ENCODE data around the gene RUNX1.

The RUNX1 gene

DNA sequence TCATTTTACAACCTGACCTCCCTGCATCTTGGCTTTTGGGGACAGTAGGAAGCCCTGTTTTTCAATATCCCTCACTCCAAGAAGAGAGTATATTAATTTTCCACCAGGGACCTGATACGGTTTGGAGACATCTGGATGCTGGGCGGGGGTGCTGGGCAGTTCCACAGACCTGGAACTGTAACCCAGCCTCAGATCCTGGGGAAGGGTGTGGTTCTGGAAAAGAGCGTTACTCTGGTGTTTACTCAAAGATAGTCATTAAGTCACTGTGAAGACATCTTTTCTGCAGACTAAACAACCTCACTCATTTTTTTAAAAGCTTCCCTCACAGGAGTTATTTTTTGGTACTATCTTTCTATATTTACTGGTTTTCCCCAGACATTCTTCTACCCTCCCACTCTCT lies 190.5 kb downstream of the RUNX1 start:
- H3K4me1 Mint-ChIP-seq = peaks cover 22% of the 10 kb centered on the region
- DNase-seq (ENCODE audit: low spot score in 2 of 2) (no peak), ATAC-seq (ENCODE audit: low read depth) (no peak)
- no peaks in the 10 kb centered on the region for H3K27me3 Mint-ChIP-seq
- H3K27ac Mint-ChIP-seq = no peak overlapping the region
- H3K9me3 Mint-ChIP-seq = no peaks in the 10 kb centered on the region
- no peak overlapping the region for H3K4me3 Mint-ChIP-seq
- peaks cover 34% of the 10 kb centered on the region for H3K36me3 Mint-ChIP-seq

DNA sequence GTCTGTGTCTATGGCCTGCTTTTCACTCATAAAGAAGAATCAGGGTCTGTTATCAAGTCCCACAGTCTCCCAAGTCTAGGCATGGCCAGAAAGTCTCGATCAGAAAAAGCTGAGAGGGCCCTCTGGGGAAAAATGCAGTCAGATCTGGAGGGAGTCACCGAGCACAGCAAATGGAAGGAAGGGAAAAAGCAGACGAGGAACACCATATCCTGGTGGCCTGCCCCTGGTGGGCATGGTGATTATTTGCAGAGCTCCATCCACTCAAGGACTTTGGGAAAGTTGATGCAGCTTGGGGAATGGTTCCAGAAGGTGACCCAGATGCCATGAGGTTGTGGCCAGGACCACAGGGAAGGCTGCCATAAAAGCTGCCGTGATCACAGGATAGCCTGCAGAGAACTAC lies 191.2 kb downstream of the RUNX1 start:
- Mint-ChIP-seq H3K27me3 (no peaks in the 10 kb centered on the region), H3K4me3 (peak overlapping the region; percentile 34), H3K4me1 (peaks cover 22% of the 10 kb centered on the region), H3K36me3 (peaks cover 34% of the 10 kb centered on the region), H3K27ac (peak overlapping the region; percentile 70), H3K9me3 (no peaks in the 10 kb centered on the region)
- ATAC-seq (ENCODE audit: low read depth) (no peak), DNase-seq (ENCODE audit: low spot score in 2 of 2) (no peak)

DNA sequence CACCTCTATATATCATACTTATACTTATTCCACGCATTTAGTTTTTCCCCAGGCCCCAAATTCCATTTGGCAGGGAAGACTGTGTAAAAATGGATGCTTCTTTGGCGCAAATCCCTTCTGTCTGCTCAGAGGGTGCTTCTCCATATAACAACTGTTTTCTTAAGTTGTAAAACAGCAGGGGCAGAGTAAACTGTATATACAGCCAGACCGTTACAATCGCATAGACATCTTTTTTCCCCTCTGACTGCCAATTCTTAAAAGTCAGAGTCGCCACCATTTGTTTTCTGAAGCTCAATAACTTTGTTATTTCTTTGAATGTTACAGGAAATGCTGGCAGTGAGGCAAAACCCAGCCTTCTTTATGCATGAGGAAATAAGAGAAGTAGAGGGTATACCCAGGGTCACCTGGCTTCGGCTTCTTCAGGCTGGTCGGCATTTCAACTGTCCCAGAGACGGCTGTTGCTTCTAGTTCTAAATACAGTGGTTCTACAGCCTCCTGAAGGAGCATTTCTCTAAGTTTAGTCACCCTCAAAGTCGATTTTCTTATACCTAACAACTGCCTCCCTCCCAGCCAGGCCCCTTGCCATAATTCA lies 191.9 kb downstream of the RUNX1 start:
- H3K27me3 Mint-ChIP-seq = no peaks in the 10 kb centered on the region
- peaks cover 22% of the 10 kb centered on the region for H3K4me1 Mint-ChIP-seq
- H3K4me3 Mint-ChIP-seq = peak overlapping the region; percentile 34
- H3K9me3 Mint-ChIP-seq = no peaks in the 10 kb centered on the region
- H3K27ac Mint-ChIP-seq = peak overlapping the region; percentile 70
- peaks cover 37% of the 10 kb centered on the region for H3K36me3 Mint-ChIP-seq
- DNase-seq (ENCODE audit: low spot score in 2 of 2) = peak in 1 of 2 donors; percentile 20
- peak; percentile 98 for ATAC-seq (ENCODE audit: low read depth)

DNA sequence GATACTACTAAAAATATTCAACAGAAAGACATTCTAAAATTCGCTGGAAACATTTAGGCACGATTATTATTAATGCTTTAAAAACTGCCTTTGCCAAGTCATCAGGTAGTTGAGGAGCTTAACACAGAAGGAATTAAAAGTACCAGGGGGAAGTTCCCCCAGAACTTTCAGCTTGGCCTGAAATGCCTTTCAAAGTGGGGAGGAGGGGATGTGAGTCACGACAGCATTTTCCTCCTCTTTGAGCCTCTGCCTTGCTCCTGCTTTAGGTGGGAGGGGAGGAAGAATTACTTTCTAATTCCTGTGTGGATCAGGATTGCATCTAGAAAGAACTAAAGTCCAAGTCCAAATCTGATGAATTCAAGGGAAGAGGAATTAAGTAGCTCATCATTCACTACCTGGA lies 196.7 kb downstream of the RUNX1 start:
- no peak for DNase-seq (ENCODE audit: low spot score in 2 of 2)
- no peak for ATAC-seq (ENCODE audit: low read depth)
- Mint-ChIP-seq H3K4me1 (peaks cover 8% of the 10 kb centered on the region), H3K9me3 (no peaks in the 10 kb centered on the region), H3K36me3 (peaks cover 26% of the 10 kb centered on the region), H3K4me3 (no peak overlapping the region), H3K27me3 (no peaks in the 10 kb centered on the region), H3K27ac (no peak overlapping the region)

DNA sequence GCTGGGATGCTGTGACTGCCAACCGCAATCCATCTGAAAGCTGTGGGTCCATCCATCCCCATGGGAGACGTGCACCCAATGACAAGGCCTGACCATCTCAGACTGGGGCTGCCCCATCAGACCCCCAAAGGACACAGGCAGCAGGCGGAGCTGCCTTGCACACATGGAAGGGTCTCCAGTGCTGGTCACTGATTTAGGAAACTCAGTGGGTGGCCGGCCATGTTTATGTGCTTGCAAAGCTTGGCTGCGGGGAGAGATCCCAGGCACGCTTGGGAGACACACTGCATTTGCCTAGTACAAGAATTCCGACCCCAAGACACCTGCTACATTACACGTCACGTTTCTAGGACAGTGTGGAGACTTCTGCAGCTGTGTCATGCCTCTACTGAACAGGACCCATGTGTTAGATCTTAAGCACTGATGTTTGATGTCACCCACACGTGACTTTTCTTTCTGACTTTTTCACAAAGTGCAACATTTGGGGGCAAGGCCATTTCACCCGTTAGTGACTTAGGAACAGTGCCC lies 198.9 kb downstream of the RUNX1 start:
- H3K4me3 Mint-ChIP-seq = no peak overlapping the region
- peaks cover 24% of the 10 kb centered on the region for H3K36me3 Mint-ChIP-seq
- peaks cover 10% of the 10 kb centered on the region for H3K4me1 Mint-ChIP-seq
- DNase-seq (ENCODE audit: low spot score in 2 of 2) (no peak), ATAC-seq (ENCODE audit: low read depth) (no peak)
- H3K9me3 Mint-ChIP-seq = no peaks in the 10 kb centered on the region
- H3K27me3 Mint-ChIP-seq = no peaks in the 10 kb centered on the region
- no peak overlapping the region for H3K27ac Mint-ChIP-seq

DNA sequence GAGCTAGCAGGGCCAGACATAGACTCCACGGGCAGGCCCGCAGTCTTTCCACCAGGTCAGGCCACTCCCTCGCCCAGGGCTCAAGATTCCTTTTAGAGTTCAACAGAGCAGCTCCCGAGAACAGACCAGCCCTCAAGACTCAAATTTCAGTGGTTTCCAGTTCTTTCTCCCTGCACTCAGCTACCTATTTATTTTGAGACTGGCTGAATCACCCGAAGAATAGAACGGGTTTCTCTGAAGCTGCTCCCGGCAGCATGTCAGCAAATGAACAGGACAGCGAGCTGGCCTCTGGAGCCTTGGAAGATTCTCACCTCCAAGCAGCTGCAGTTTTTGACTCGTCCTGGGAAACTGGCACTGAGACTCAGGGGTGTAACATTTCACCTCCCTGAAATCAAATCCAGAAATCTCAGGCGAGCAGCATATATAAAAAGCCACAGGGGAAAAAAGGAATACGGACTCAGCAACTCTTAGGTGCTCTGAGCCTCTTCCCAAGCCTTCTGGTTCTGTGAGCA lies 202.4 kb downstream of the RUNX1 start:
- Mint-ChIP-seq H3K9me3 (no peaks in the 10 kb centered on the region), H3K4me3 (no peak overlapping the region), H3K27me3 (no peaks in the 10 kb centered on the region), H3K4me1 (peaks cover 26% of the 10 kb centered on the region), H3K36me3 (peaks cover 21% of the 10 kb centered on the region), H3K27ac (no peak overlapping the region)
- DNase-seq (ENCODE audit: low spot score in 2 of 2) = no peak
- ATAC-seq (ENCODE audit: low read depth) = no peak

DNA sequence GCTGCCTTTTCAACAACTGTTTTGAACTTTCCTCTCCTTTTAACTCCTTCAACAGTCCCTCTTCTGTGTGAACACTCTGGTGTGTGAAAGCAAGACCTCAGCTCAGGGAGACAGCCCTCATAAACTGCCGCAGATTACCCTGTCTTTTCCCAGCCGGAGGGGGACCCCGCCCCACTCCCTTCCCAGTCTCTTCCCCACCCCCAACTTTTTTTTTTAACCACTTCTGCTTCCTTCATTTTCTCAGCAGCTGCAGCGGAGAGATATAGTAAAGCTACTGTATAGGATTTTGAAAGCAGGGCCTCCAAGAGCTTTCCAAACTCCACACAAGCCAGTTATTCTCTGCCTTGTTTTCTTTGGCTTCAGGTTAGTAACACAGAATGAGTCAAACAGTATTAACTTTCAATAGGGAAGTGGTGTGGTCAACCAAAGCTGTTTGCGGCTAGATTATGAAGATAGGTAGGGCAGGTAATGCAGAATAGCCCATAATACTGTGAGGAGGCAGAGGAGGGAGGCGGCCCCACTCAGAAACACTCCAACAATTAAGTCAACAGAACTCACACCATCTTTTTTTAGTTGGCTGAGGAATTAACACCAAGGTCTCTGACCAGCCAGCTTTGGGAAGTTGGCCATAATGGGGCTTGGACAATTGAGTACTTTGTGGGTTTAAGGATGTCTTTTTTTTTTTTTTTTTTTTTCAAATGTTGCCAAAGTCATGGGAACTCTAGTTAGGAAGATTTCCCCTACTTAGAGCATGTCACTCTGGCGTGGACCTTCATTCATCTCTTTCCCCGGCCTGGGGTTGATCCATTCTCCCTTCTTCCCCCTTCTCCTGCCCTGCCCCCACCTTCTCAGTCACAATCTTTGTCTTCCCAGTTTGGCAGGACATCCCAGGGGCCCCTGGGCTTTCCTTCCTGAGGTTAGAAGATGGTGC lies 203.3 kb downstream of the RUNX1 start:
- peak in 1 of 2 donors; percentile 19 for DNase-seq (ENCODE audit: low spot score in 2 of 2)
- Mint-ChIP-seq H3K4me3 (no peak overlapping the region), H3K27me3 (no peaks in the 10 kb centered on the region), H3K27ac (peak overlapping the region; percentile 75), H3K4me1 (peaks cover 26% of the 10 kb centered on the region), H3K36me3 (peaks cover 20% of the 10 kb centered on the region), H3K9me3 (no peaks in the 10 kb centered on the region)
- peak; percentile 93 for ATAC-seq (ENCODE audit: low read depth)

DNA sequence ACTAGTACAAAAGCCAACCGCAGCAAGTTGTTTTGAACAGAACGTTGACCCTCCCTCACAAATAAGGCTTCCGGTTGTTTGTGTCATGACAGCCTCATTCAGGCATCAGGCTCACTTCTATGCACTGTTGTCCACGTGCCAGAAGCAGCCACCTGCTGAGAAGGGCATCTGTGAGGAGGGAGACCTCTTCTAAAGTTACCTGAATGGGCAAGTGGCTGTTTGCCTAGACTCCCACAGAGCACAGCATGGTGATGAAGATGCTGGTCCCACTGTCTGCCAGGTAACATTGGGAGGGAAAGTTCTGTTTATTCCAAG lies 204.2 kb downstream of the RUNX1 start:
- ATAC-seq (ENCODE audit: low read depth) = peak; percentile 20
- no peaks in the 10 kb centered on the region for H3K27me3 Mint-ChIP-seq
- peaks cover 26% of the 10 kb centered on the region for H3K4me1 Mint-ChIP-seq
- peaks cover 23% of the 10 kb centered on the region for H3K36me3 Mint-ChIP-seq
- no peak overlapping the region for H3K4me3 Mint-ChIP-seq
- DNase-seq (ENCODE audit: low spot score in 2 of 2) = no peak
- H3K27ac Mint-ChIP-seq = peak overlapping the region; percentile 75
- no peaks in the 10 kb centered on the region for H3K9me3 Mint-ChIP-seq

DNA sequence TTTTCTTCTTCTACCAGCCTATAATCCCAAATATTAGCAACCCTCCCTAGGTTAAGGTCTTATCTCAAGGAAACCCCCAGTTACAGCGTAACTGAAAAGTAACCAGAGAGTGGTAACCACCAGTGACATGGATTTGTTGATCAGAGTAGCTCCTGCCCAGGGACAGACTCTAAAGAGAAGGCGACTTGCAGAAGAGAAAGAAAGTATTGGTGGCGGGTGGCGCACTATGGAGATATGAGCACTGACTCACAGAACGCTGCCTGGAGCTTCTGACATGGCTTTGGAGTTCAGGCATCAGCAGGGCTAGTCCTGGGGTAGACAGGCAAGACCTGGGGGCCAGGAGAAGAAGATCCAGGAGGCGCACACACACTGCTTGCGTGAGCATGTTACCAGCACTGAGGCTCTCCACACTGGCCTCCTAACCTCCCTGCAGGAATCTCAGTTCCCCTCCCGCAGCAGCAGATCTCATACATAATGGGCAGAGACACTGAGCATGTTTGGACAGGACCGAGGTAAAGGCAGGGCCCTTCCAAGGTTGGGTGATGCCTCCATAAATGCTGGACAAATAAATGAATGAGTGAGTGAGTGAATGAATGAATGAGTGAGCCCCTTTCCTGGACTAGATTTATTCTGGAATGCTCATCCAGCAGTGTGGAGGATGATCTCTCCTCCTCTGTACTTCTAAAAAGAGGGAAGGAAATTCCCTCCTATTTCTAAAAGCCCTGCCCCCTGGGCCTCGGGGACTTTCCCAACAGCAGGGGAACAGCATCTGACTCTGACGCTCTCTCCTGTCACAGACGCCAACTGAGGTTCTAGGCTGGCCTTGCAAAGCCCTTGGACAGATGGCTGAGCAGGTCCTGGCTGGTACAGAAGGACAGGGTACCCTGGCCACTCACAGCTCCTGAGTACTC lies 204.8 kb downstream of the RUNX1 start:
- Mint-ChIP-seq H3K27ac (peak overlapping the region; percentile 75), H3K4me3 (no peak overlapping the region), H3K9me3 (no peaks in the 10 kb centered on the region), H3K4me1 (peaks cover 26% of the 10 kb centered on the region), H3K27me3 (no peaks in the 10 kb centered on the region), H3K36me3 (peaks cover 25% of the 10 kb centered on the region)
- peak; percentile 64 for ATAC-seq (ENCODE audit: low read depth)
- DNase-seq (ENCODE audit: low spot score in 2 of 2) = no peak

DNA sequence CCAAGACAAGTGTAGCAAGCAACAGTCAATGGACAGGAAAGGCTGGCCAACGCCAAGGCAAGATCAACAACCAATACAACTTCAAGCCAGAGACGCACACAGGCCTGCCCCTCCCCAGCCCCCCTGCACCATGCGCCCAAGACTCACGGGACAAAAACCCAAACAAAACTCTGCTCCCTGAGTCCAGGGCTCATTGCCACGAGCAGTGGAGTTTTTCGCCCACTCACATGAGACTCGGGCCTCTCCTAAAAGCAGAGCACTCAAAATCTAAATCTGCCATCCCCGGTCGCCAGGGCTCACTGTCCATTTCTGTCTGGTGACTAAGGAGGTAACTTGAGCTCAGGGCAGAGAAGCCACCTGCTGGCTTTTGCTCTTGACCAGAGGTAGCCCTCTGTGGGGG lies 205.5 kb downstream of the RUNX1 start:
- H3K27me3 Mint-ChIP-seq = no peaks in the 10 kb centered on the region
- H3K36me3 Mint-ChIP-seq = peaks cover 29% of the 10 kb centered on the region
- no peak for ATAC-seq (ENCODE audit: low read depth)
- no peak for DNase-seq (ENCODE audit: low spot score in 2 of 2)
- peaks cover 28% of the 10 kb centered on the region for H3K4me1 Mint-ChIP-seq
- H3K27ac Mint-ChIP-seq = no peak overlapping the region
- H3K9me3 Mint-ChIP-seq = no peaks in the 10 kb centered on the region
- no peak overlapping the region for H3K4me3 Mint-ChIP-seq

DNA sequence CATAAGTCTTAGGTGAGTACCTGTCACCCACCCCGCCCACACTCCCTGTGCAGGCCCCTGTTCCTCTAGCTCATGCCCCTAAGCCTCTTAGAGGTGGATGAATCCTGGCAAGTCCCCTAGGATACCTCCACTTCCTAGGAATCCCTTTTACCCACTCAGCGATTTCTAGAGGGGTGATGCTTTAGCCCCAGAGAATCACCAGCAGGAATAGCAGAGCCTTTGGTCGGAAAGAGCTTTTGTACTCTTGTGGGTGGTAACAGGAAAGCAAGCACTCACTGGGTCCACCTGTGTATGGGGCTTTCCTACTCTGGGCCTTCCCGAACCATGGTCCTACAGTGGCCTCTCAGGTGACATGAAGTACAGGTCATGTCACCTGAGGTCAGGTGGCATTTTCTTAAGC lies 207.9 kb downstream of the RUNX1 start:
- no peak overlapping the region for H3K4me3 Mint-ChIP-seq

DNA sequence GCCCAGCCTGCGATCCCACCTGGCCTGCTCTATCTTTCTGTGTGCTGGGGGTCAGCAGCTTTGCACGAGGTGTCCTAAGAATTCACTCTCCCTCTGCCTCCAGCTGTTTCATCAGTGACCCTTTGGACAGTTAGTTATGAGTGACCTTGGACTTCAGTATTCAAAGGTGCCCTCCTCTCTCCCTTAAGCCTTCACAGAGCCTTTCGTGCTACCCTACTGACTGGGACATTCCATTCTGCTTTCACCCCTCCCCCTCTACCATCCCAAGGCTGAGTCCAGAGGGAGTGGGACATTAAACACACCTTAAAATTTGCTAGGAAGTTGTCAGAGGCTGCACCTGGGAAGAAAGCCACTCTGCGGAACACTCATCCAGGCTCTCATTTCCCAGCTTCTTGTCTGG lies 208.4 kb downstream of the RUNX1 start:
- H3K27ac Mint-ChIP-seq = no peak overlapping the region
- peaks cover 33% of the 10 kb centered on the region for H3K36me3 Mint-ChIP-seq
- no peaks in the 10 kb centered on the region for H3K9me3 Mint-ChIP-seq
- H3K4me1 Mint-ChIP-seq = peaks cover 22% of the 10 kb centered on the region
- ATAC-seq (ENCODE audit: low read depth) = no peak
- DNase-seq (ENCODE audit: low spot score in 2 of 2) = no peak
- H3K27me3 Mint-ChIP-seq = no peaks in the 10 kb centered on the region
- H3K4me3 Mint-ChIP-seq = no peak overlapping the region

More for the DNA sequence above, 207.9 kb downstream of the RUNX1 start:
- Mint-ChIP-seq H3K27ac (no peak overlapping the region), H3K4me1 (peaks cover 26% of the 10 kb centered on the region), H3K36me3 (peaks cover 32% of the 10 kb centered on the region), H3K9me3 (no peaks in the 10 kb centered on the region), H3K27me3 (no peaks in the 10 kb centered on the region)
- ATAC-seq (ENCODE audit: low read depth) = no peak
- DNase-seq (ENCODE audit: low spot score in 2 of 2) = no peak

DNA sequence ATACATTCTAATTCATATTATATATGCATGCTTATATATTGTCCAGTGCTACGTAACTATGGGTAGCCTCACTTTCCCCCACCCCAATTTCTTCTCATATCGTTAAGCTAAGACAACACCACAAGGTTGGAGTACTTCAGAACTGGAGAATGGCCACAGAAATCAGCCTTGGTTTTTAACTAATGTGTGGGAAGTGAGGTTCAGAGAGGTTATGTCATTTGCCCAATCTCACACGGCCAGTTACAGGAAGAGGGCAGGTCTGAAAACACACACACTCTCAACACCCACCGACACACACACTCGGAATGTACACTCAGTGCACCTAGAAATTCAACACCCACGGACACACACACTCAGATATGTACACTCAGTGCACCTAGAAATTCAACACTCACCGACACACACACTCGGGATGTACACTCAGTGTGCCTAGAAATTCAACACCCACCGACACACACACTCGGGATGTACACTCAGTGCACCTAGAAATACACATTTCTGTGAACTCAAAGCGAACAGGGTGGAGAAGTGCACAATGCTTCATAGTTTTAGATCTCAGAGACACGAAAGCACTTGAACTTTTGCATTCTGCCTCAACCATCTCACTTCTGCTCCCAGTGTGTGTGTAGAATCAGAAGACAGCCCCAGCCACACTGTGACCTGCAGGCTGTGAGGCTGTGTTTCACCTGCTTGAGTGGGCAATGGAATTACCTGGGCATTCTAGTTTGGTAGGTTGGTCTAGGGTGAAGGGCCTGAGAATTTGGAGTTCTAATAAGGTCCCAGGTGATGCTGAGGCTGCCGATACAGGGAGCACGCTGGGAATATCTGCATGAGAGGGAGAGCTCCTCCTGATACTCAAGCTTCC lies 209.9 kb downstream of the RUNX1 start:
- Mint-ChIP-seq H3K27ac (no peak overlapping the region), H3K9me3 (no peaks in the 10 kb centered on the region), H3K36me3 (peaks cover 30% of the 10 kb centered on the region), H3K4me1 (peaks cover 11% of the 10 kb centered on the region), H3K4me3 (no peak overlapping the region), H3K27me3 (no peaks in the 10 kb centered on the region)
- ATAC-seq (ENCODE audit: low read depth) (no peak), DNase-seq (ENCODE audit: low spot score in 2 of 2) (no peak)
